Type B pancreatic cell (in vitro differentiated cells): ENCODE results near the gene TSPAN6. TPM values are rescaled to one million over a fixed set of nuclear protein-coding genes. Genes with fewer than 3 reads are reported as not detected.

ENCODE experiments used
- DNase-seq: peaks from one replicate; pipeline ENCODE4 v3.0.0; 2021; ENCODE audit warnings: mixed read lengths; ENCODE audit not compliant: unreplicated experiment; ENCODE audit errors: extremely low spot score
- H3K27ac Mint-ChIP-seq: 2 replicates; pipeline ENCODE4 v1.8.0; 2021; ENCODE audit warnings: mild to moderate bottlenecking, mixed read lengths
- H3K27me3 Mint-ChIP-seq: 2 replicates; pipeline ENCODE4 v1.8.0; 2021; ENCODE audit warnings: mixed read lengths
- H3K36me3 Mint-ChIP-seq: 2 replicates; pipeline ENCODE4 v1.8.0; 2021; ENCODE audit warnings: mixed read lengths
- H3K4me1 Mint-ChIP-seq: one replicate; pipeline ENCODE4 v1.8.0; 2021; ENCODE audit warnings: mixed read lengths; ENCODE audit not compliant: unreplicated experiment
- H3K4me3 Mint-ChIP-seq: 2 replicates; pipeline ENCODE4 v1.8.0; 2021; ENCODE audit warnings: mild to moderate bottlenecking, mixed read lengths
- H3K9me3 Mint-ChIP-seq: 2 replicates; pipeline ENCODE4 v1.8.0; 2021; ENCODE audit warnings: mixed read lengths
- total RNA-seq: library from RNA; stranded (reverse); gene quantifications from 2 replicates; pipeline ENCODE4 v1.2.1, GENCODE V29; 2021; ENCODE audit warnings: low replicate concordance
- TF ChIP-seq, protein P1 (sequence below): fragments of 200-600 bp; sonication (generic); conservative IDR thresholded peaks from 2 replicates; pipeline ENCODE4 v1.5.0; 2021; ENCODE audit warnings: antibody characterized with exemption, mild to moderate bottlenecking

The TSPAN6 gene
- total RNA-seq, 1 donor from 2014 or later, result 99.3 TPM

DNA sequence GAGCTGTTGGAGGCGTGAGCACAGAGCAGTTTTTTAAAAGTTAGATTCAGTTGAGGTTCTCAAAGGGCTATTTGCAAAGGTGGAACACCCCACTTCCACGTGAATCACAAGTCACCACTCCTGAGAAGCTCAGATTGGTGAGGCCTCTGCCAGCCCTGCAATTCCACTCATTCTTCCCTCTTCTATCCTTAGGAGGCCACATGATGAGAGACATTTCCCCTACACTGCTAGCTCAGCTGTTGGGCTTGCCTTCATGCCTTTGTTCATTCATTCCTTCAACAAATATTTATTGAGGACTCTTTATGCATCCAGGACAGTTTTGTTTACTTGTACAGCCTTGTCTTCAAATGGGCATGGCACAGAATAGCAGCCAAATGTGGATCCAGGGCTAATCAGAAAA is 11.1 kb upstream of the TSPAN6 start:
- H3K9me3 Mint-ChIP-seq, result peaks cover 5% of the 10 kb centered on the region
- DNase-seq, result no peak
- H3K27ac Mint-ChIP-seq, result peak overlapping the region; percentile 96
- TF ChIP-seq, protein P1, sequence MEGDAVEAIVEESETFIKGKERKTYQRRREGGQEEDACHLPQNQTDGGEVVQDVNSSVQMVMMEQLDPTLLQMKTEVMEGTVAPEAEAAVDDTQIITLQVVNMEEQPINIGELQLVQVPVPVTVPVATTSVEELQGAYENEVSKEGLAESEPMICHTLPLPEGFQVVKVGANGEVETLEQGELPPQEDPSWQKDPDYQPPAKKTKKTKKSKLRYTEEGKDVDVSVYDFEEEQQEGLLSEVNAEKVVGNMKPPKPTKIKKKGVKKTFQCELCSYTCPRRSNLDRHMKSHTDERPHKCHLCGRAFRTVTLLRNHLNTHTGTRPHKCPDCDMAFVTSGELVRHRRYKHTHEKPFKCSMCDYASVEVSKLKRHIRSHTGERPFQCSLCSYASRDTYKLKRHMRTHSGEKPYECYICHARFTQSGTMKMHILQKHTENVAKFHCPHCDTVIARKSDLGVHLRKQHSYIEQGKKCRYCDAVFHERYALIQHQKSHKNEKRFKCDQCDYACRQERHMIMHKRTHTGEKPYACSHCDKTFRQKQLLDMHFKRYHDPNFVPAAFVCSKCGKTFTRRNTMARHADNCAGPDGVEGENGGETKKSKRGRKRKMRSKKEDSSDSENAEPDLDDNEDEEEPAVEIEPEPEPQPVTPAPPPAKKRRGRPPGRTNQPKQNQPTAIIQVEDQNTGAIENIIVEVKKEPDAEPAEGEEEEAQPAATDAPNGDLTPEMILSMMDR, result no peak
- H3K36me3 Mint-ChIP-seq, result no peaks in the 10 kb centered on the region
- H3K27me3 Mint-ChIP-seq, result no peaks in the 10 kb centered on the region
- peaks cover 15% of the 10 kb centered on the region for H3K4me1 Mint-ChIP-seq
- H3K4me3 Mint-ChIP-seq, result no peak overlapping the region

DNA sequence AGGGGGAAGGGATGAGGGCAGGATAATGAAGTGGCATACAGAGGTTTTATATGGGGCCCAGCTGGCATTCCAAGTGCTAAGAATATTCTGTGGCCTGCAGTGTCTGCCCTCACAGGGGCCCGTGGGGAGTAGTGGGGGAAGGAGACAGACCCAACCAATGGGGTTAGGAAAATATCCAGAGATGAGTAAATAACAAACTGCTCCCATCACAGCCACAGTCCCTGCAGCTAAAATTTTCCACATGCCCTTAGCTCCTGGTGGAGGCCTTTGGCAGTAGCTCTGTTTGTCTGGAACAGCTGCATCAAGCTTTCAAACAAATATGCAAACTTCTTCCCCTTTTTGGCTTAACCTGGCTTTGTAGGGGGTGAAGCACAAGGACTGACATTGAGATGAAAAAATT is 10.5 kb upstream of the TSPAN6 start:
- H3K27me3 Mint-ChIP-seq, result no peaks in the 10 kb centered on the region
- no peak overlapping the region for H3K4me3 Mint-ChIP-seq
- peaks cover 15% of the 10 kb centered on the region for H3K4me1 Mint-ChIP-seq
- H3K36me3 Mint-ChIP-seq, result no peaks in the 10 kb centered on the region
- TF ChIP-seq, protein P1, result no peak
- peaks cover under 1% of the 10 kb centered on the region for H3K9me3 Mint-ChIP-seq
- no peak overlapping the region for H3K27ac Mint-ChIP-seq
- no peak for DNase-seq

DNA sequence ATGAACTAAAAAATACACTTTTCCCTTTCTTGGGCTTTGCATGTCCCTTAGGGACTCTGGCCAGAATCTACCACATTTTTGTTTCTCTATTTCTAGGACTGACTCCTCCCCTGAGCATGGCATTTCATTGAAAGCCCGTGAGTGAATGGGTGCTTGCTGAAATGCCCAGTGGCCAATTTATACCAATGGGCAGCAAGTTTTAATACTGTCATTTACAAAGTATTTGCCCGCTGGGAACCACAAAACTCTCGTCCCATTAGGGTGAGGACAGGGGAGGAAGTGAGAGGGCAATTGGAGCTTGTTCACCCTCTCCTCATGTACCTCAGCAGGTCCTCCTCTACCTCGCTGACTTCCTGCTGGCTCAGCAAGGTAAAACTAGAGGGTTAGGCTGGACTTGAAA is 8.5 kb upstream of the TSPAN6 start:
- peak overlapping the region; percentile 41 for H3K27ac Mint-ChIP-seq
- DNase-seq, result no peak
- no peaks in the 10 kb centered on the region for H3K27me3 Mint-ChIP-seq
- peaks cover 19% of the 10 kb centered on the region for H3K4me1 Mint-ChIP-seq
- peak overlapping the region; percentile 32 for H3K4me3 Mint-ChIP-seq
- H3K9me3 Mint-ChIP-seq, result peaks cover 4% of the 10 kb centered on the region
- TF ChIP-seq, protein P1, result no peak
- H3K36me3 Mint-ChIP-seq, result no peaks in the 10 kb centered on the region

DNA sequence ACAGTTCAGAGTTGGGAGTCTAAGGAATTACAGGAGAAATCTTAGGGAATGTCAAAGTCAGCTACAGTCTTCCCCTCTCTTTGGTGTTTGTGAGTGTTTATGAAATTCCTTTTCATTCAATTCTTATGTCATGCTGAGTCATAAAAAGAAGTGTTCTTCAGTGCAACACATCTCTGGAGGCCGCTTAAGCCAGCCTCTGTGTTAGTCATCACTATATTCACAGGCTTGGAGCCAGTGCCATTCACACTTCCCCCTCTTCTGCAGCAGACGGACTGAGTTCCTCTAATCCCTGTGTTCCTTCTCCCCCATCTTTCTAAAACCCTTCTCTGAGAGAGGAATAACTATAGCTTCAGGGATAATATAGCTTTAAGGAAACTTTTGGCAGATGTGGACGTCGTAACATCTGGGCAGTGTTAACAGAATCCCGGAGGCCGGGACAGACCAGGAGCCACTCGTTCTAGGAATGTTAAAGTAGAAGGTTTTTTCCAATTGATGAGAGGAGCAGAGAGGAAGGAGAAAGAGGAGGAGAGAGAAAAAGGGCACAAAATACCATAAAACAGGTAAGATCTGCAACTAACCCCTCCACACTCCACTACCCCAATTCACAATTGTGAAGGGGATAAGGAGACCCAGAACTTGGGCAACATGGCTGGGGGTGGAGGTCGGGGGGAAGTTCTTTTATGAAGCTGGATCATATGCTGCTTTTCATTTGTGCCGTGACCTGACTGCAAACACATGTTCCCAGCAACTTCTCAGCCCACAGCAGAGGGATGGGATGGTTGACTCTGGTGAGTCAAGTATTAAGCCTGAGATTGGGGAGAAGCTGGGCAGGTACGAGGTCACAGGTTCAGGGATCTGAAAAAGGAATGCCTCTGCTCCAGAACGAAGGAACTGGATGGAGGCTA is 7.6 kb upstream of the TSPAN6 start, which contains the start of gene SRPX2:
TSS of gene SRPX2 (plus strand) at position 244 of the 905 bp plus-strand sequence. CDS start 2,124 bp downstream, outside the sequence.
- Mint-ChIP-seq H3K27ac (peak within 1 kb of the TSS; percentile 88), H3K36me3 (no peaks in the 10 kb centered on the region), H3K4me1 (peaks cover 18% of the 10 kb centered on the region), H3K9me3 (peaks cover 4% of the 10 kb centered on the region), H3K4me3 (peak within 1 kb of the TSS; percentile 54), H3K27me3 (no peaks in the 10 kb centered on the region)
- TF ChIP-seq, protein P1, result no peak
- DNase-seq, result no peak

DNA sequence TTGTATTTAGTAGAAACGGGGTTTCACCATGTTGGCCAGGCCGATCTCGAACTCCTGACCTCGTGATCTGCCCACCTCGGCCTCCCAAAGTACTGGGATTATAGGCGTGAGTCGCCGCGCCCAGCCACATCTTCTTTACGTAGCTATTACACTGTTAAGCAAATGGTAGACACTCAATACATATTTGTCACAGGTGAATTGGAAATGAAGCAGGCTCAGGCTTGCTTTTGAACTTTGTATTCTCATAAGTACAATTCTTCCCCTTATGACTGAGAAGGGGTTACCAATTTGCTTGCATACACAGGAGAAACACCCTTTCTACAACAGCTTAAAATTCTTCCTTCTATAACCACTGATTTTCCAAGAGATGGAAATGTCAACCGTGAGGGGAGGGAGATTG is 6.6 kb upstream of the TSPAN6 start:
- no peak for DNase-seq
- peak overlapping the region; percentile 88 for H3K27ac Mint-ChIP-seq

More for the DNA sequence above, 6.6 kb upstream of the TSPAN6 start:
- Mint-ChIP-seq H3K9me3 (peaks cover 4% of the 10 kb centered on the region), H3K36me3 (no peaks in the 10 kb centered on the region), H3K4me1 (peaks cover 9% of the 10 kb centered on the region), H3K4me3 (no peak overlapping the region), H3K27me3 (no peaks in the 10 kb centered on the region)
- TF ChIP-seq, protein P1, result no peak
